CD1c-positive myeloid dendritic cell (primary cell): Measurements from ENCODE around the gene ARSA.
"Not testable (repeated sequence)": the region's sequence is repeated elsewhere in the genome, so short reads cannot be mapped to it uniquely, and the experiment has no call there.

Experiments used
- DNase-seq: peaks from one replicate; pipeline ENCODE4 v3.0.0-alpha.2; 2016; ENCODE audit errors: extremely low spot score

Gene ARSA

GRCh38 chr22:50621948-50622722 lies 5.8 kb downstream of the ARSA start:
- DNase-seq, result peak; percentile 42

GRCh38 chr22:50621356-50621880 lies 6.5 kb downstream of the ARSA start:
- peak; percentile 69 for DNase-seq

GRCh38 chr22:50620593-50621355 lies 7.2 kb downstream of the ARSA start:
- DNase-seq, result peak; percentile 43

GRCh38 chr22:50614296-50614695 lies 13.7 kb downstream of the ARSA start:
- not testable (repeated sequence) for DNase-seq

GRCh38 chr22:50613291-50613981 lies 14.5 kb downstream of the ARSA start:
- no peak for DNase-seq

- no peak for DNase-seq
These were observed 15.3 kb downstream of the ARSA start for GRCh38 chr22:50612528-50613221.

- no peak for DNase-seq
These were observed 15.8 kb downstream of the ARSA start for GRCh38 chr22:50612168-50612527.

- DNase-seq, result no peak
These were observed 16.5 kb downstream of the ARSA start for GRCh38 chr22:50611341-50612060.

GRCh38 chr22:50610581-50610980 lies 17.4 kb downstream of the ARSA start:
- no peak for DNase-seq

GRCh38 chr22:50610041-50610451 lies 17.9 kb downstream of the ARSA start:
- no peak for DNase-seq

- no peak for DNase-seq
These were observed 18.4 kb downstream of the ARSA start for GRCh38 chr22:50609599-50609998.

- DNase-seq, result no peak
These were observed 19.0 kb downstream of the ARSA start for GRCh38 chr22:50608996-50609395.

GRCh38 chr22:50608058-50608840 lies 19.7 kb downstream of the ARSA start:
- not testable (repeated sequence) for DNase-seq

GRCh38 chr22:50607659-50608020 lies 20.3 kb downstream of the ARSA start:
- DNase-seq, result no peak

GRCh38 chr22:50606946-50607658 lies 20.9 kb downstream of the ARSA start:
- no peak for DNase-seq

GRCh38 chr22:50606165-50606945 lies 21.6 kb downstream of the ARSA start:
- DNase-seq, result no peak

- DNase-seq, result no peak
These were observed 22.3 kb downstream of the ARSA start for GRCh38 chr22:50605613-50606074.

- DNase-seq, result no peak
These were observed 22.8 kb downstream of the ARSA start for GRCh38 chr22:50605002-50605612.
